NCI-H774 (cell line): ENCODE results near the gene MAGEA8.
"Not testable (repeated sequence)": the region's sequence is repeated elsewhere in the genome, so short reads cannot be mapped to it uniquely, and the experiment has no call there.

Source experiments
- DNase-seq: peaks from one replicate; lab custom pipeline; 2025; lab: John Stamatoyannopoulos, UW

Gene MAGEA8

DNA sequence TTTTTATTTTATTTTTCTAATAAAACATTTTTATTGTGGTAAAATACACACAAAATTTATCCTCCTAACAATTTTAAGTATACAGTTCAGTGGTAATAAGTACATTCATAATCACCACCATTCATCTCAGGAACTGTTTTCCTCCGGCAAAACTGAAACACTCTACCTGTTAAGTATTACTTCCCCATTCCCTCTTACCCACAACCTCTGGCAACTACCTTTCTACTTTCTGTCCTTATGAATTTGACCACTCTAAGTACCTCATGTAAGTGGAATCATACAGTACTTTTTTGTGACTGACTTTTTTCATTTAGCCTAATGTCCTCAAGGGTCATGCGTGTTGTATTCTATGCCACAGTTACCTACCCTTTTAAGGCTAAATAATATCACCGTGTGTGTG lies 27.3 kb downstream of the MAGEA8 start:
- DNase-seq: no peak

DNA sequence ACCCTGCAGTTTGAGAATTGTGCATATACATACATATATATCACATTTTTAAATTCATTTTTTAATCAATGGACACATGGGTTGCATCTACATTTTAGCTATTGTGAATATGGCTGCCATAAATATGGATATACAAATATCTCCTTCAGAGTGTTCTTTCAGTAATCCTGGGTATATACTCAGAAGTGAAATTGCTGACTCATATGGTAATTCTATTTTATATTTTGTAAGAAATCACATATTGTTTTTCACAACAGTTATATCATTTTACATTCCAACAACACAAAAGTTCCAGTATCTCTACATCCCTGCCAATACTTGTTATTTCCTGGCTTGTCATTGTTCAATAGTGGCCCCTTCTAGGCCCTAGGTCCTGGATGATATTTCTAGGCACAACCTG lies 27.7 kb downstream of the MAGEA8 start:
- DNase-seq: no peak

DNA sequence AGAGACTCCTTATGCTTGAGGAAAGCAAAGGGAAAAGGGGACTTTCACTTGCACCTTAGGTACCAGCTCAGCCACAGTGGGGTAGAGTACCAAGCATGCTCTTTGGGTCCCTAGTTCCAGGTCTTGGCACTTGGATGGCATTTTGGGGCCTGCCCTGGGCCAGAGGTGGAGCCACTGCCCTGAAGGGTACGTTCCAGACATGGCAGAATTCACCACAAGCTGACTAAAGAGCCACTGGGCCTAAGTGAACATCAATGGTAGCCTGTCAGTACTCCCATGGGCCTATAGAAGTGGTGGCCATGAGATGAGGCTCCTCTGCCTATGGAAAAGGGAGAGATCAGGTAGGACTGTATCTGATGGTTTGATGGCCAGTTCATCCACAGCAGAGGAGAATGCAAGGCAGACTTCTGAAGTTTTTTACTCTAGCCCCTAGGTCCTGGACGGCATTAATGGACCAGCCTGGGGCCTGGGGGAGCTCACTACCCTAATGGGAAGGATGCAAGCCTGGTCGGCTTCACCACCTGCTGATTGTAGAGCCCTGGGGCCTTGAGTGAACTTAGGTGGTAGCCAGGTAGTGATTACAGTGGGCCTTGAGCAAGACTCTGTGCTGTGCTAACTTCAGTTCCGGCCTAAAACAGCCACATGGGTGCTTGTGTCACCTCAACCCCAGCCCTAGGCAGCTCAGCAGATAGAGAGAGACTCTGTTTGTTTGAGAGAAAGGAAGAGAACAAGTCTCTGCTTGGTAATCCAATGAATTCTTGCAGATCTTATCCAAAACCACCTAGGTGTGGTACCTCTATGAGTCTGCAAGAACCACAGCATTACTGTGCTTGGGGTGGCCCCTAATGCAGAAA lies 28.6 kb downstream of the MAGEA8 start:
- DNase-seq: no peak

GRCh38 chrX:149910178-149910695 lies 29.3 kb downstream of the MAGEA8 start:
- no peak for DNase-seq

- DNase-seq: no peak
Observed at GRCh38 chrX:149916745-149917392, 35.9 kb downstream of the MAGEA8 start.

- DNase-seq: not testable (repeated sequence)
Observed at GRCh38 chrX:149923836-149924235, 42.9 kb downstream of the MAGEA8 start.

- DNase-seq: not testable (repeated sequence)
Observed at GRCh38 chrX:149924434-149924833, 43.5 kb downstream of the MAGEA8 start.

DNA sequence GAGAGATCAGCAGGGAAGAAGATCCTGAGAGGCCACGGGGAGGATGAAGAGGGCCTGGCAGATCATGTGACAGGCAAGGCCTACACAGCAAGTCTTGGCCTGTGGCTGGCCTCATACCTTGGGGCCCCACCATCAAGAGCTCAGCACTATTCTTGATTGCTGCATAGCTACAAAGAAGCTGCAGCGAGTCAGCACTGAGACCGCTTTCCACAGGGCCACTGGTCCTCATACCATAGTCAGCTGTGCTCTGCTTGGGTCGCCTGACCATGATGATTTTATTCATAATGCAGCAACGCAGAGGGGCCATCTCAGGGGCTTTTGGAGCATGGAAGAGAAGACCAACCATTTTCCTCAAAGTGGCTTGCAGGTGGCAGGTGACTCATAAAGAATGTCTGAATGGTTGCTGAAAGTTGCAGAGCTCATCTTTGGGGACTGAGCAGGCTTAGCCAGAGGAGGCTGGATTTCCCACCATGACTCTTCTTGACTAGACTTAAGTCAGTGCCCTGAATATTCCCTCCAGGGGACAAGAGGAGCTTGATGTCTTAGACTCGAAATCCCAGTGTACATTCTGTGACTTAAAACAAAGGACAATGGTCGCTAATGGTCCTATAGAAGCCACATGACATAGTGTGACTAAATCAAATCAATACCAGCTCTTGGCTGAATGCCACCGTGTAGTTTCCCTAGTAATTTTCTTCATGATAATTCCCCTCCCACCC lies 46.4 kb downstream of the MAGEA8 start:
- not testable (repeated sequence) for DNase-seq

GRCh38 chrX:149927964-149928258 lies 46.9 kb downstream of the MAGEA8 start:
- not testable (repeated sequence) for DNase-seq

DNA sequence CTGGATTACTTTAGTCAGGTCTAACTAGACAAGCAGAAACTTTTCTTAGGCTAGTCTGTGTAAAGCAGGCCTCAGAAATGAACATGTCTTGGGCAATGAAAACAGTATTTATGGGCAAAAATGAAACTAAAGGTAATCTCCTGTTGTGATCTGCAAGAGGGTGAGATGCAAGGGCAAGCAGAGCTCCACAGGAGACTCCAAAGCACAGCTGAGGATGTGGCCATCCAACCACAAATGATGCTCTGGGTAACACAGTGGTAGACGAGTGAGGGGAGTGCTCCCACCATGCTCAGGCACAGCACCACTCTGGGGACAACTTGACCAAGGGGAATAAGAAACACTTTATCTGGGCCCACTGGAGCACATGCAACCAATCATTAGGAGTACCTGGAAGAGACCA lies 47.7 kb downstream of the MAGEA8 start:
- DNase-seq: not testable (repeated sequence)

GRCh38 chrX:149929400-149929799 lies 48.4 kb downstream of the MAGEA8 start, which contains the start of gene HSFX4:
Gene HSFX4 (plus strand): TSS chrX:149929573. CDS start chrX:149929645, 72 bp downstream.
- not testable (repeated sequence) for DNase-seq

GRCh38 chrX:149931355-149931754 lies 50.4 kb downstream of the MAGEA8 start:
- not testable (repeated sequence) for DNase-seq

DNA sequence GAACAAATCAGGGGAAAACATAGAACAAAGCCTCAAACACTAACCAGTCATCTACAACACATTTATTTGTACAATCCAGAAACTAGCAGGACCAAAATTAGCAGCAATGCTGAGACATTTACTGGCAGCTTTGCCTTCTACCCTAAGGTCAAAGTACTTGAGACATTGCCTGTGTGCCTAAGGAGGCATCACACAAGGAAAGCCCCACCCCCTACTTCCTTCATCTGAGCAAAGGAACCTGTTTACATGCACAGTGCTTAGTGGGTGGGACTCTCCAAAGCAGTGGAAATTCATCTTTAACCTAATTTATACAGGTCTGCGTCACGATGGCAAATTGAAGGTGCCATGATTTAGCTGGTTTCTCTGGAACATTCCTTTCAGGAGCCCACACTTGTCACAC lies 51.2 kb downstream of the MAGEA8 start:
- not testable (repeated sequence) for DNase-seq

- DNase-seq: not testable (repeated sequence)
Observed at GRCh38 chrX:149932970-149933369, 52.0 kb downstream of the MAGEA8 start.

DNA sequence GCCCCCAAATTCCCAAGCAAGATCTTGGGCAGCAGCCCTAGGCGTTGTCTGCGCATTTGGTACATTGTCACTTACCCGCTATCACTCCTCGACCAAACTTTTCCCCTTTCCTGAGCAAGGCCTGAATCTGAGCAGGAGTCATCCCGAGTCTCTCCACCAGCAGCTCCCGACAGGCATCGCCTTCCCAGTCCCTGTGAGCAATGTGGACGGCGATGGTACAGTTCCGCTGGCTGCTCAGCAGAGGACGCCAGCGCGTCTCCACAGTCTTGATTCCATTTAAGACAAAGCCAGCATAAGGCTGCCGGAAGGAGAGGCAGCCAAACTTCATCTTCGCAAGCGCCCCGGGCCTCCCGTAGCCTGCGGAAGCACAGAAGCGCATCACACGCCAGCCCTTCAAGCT lies 52.6 kb downstream of the MAGEA8 start:
- DNase-seq: not testable (repeated sequence)
